K562 (cell line): ENCODE results near the gene PRCP. TPM values are rescaled to one million over a fixed set of nuclear protein-coding genes. Genes with fewer than 3 reads are reported as not detected.

Source experiments
- ARID1B ChIP-seq: fragments of 450-650 bp; IDR thresholded peaks from 2 replicates; pipeline ENCODE4 v1.6.1; 2016; ENCODE audit warnings: antibody characterized with exemption, mild to moderate bottlenecking, inconsistent platforms
- ARID3B ChIP-seq: fragments of 250-450 bp; sonication (Bioruptor Pico); IDR thresholded peaks from 2 replicates; pipeline ENCODE4 v1.4.0; 2020; ENCODE audit warnings: borderline replicate concordance
- BHLHE40 ChIP-seq: IDR thresholded peaks from 2 replicates; pipeline ENCODE4 v1.6.1; 2011; ENCODE audit warnings: low read length, improper control_type of control experiment
- CHD1 ChIP-seq: fragments of 200-600 bp; sonication (generic); IDR thresholded peaks from one replicate; pipeline ENCODE4 v1.6.1; 2012; ENCODE audit warnings: mild to moderate bottlenecking, moderate library complexity, low read length, inconsistent platforms
- CHD4 ChIP-seq: fragments of 200-600 bp; sonication (generic); IDR thresholded peaks from 3 replicates; pipeline ENCODE4 v1.6.1; 2012; ENCODE audit warnings: low read depth, mild to moderate bottlenecking, mixed read lengths, low read length, inconsistent platforms; ENCODE audit not compliant: insufficient read depth, insufficient replicate concordance, poor library complexity, severe bottlenecking
- CTBP1 ChIP-seq: fragments of 450-650 bp; IDR thresholded peaks from 2 replicates; pipeline ENCODE4 v1.6.1; 2016; ENCODE audit warnings: borderline replicate concordance
- CXXC5 ChIP-seq: fragments of 250-450 bp; sonication (Bioruptor Pico); IDR thresholded peaks from 2 replicates; pipeline ENCODE4 v1.8.0; 2022; ENCODE audit warnings: inconsistent platforms, mild to moderate bottlenecking, moderate library complexity
- DDX20 ChIP-seq: fragments of 450-650 bp; IDR thresholded peaks from 2 replicates; pipeline ENCODE4 v1.6.1; 2016; ENCODE audit warnings: missing genetic modification characterization, low read depth, mild to moderate bottlenecking, missing compliant biosample characterization, moderate library complexity
- GABPA ChIP-seq: fragments of 200-800 bp; sonication (Bioruptor generic); conservative IDR thresholded peaks from 2 replicates; pipeline ENCODE4 v1.6.1; 2016; ENCODE audit warnings: low read depth, missing genetic modification characterization, missing compliant biosample characterization
- KLF6 ChIP-seq: fragments of 250-450 bp; sonication (Bioruptor Pico); IDR thresholded peaks from 2 replicates; pipeline ENCODE4 v1.4.0; 2020; ENCODE audit warnings: mild to moderate bottlenecking, moderate library complexity, borderline replicate concordance
- LCOR ChIP-seq: sonication (generic); formaldehyde crosslinking; IDR thresholded peaks from 2 replicates; pipeline ENCODE4 v1.8.0; 2022; ENCODE audit warnings: mild to moderate bottlenecking, missing genetic modification reagents
- MEF2A ChIP-seq: IDR thresholded peaks from 2 replicates; pipeline ENCODE4 v1.6.1; 2011; ENCODE audit warnings: low read depth, mild to moderate bottlenecking, low read length, moderate library complexity; ENCODE audit not compliant: control insufficient read depth
- MEIS2 ChIP-seq: fragments of 450-650 bp; IDR thresholded peaks from 2 replicates; pipeline ENCODE4 v1.6.1; 2014; ENCODE audit warnings: mild to moderate bottlenecking; ENCODE audit not compliant: partially characterized antibody
- MYC ChIP-seq, 2 experiments: fragments of 250-450 bp in 1 of 2; sonication (Bioruptor Pico) in 1 of 2; IDR thresholded peaks; 2 replicates each; pipeline versions ENCODE4 v1.5.1 to v1.6.1; 2012 to 2021; ENCODE audit warnings: low read depth in 2 of 2, borderline replicate concordance in 1 of 2, improper control_type of control experiment in 1 of 2, low read length in 1 of 2, mild to moderate bottlenecking in 1 of 2, moderate library complexity in 1 of 2
- MYNN ChIP-seq, 2 experiments: sonication (generic); formaldehyde crosslinking in 1 of 2; IDR thresholded peaks; 2 replicates each; pipeline versions ENCODE4 v1.5.0 to v1.6.1; 2016 to 2020; ENCODE audit warnings: antibody characterized with exemption in 1 of 2, missing genetic modification reagents in 1 of 2
- NCOA1 ChIP-seq: fragments of 450-650 bp; IDR thresholded peaks from 2 replicates; pipeline ENCODE4 v1.6.1; 2016; ENCODE audit warnings: low read depth
- NFRKB ChIP-seq: fragments of 450-650 bp; IDR thresholded peaks from 2 replicates; pipeline ENCODE4 v1.6.1; 2016; ENCODE audit warnings: low read depth
- PHTF2 ChIP-seq: fragments of 250-450 bp; sonication (Bioruptor Pico); IDR thresholded peaks from 2 replicates; pipeline ENCODE4 v1.5.0; 2021; ENCODE audit warnings: mild to moderate bottlenecking
- PML ChIP-seq: IDR thresholded peaks from 2 replicates; pipeline ENCODE4 v1.6.1; 2012; ENCODE audit warnings: low read length, inconsistent platforms
- RBM39 ChIP-seq: fragments of 200-400 bp; formaldehyde crosslinking; optimal IDR thresholded peaks from 2 replicates; pipeline ENCODE3; 2018; ENCODE audit warnings: low read depth, low read length
- SLC30A9 ChIP-seq: fragments of 250-450 bp; sonication (Bioruptor Pico); IDR thresholded peaks from 2 replicates; pipeline ENCODE4 v1.8.0; 2022; ENCODE audit warnings: mild to moderate bottlenecking, moderate library complexity
- STAT5B ChIP-seq: fragments of 250-450 bp; sonication (Bioruptor Pico); IDR thresholded peaks from 2 replicates; pipeline ENCODE4 v1.8.0; 2021; ENCODE audit warnings: mild to moderate bottlenecking, inconsistent platforms
- TAL1 ChIP-seq: fragments of 450-650 bp; IDR thresholded peaks from 2 replicates; pipeline ENCODE4 v1.6.1; 2016; ENCODE audit warnings: mild to moderate bottlenecking
- TBL1XR1 ChIP-seq, 2 experiments: IDR thresholded peaks; 2 replicates each; pipeline ENCODE4 v1.6.1; 2012; ENCODE audit warnings: improper control_type of control experiment in 2 of 2, low read length in 2 of 2, mild to moderate bottlenecking in 1 of 2
- TEAD4 ChIP-seq, 2 experiments: sonication (generic) in 1 of 2; formaldehyde crosslinking in 1 of 2; IDR thresholded peaks; 2 replicates each; pipeline versions ENCODE4 v1.6.1 to v1.8.0; 2012 to 2022; ENCODE audit warnings: borderline replicate concordance in 1 of 2, inconsistent platforms in 1 of 2, low read length in 1 of 2, mild to moderate bottlenecking in 1 of 2, missing genetic modification reagents in 1 of 2
- TFAP4 ChIP-seq: sonication (generic); formaldehyde crosslinking; IDR thresholded peaks from 2 replicates; pipeline ENCODE4 v1.8.0; 2022; ENCODE audit warnings: missing genetic modification reagents, mild to moderate bottlenecking, moderate library complexity, borderline replicate concordance
- ZC3H8 ChIP-seq: fragments of 450-650 bp; IDR thresholded peaks from 2 replicates; pipeline ENCODE4 v1.6.1; 2017
- ZNF561 ChIP-seq: fragments of 450-650 bp; formaldehyde crosslinking; conservative IDR thresholded peaks from 2 replicates; pipeline ENCODE4 v1.4.0; 2020; ENCODE audit warnings: mild to moderate bottlenecking, moderate library complexity
- ZNF57 ChIP-seq: fragments of 450-650 bp; formaldehyde crosslinking; IDR thresholded peaks from 2 replicates; pipeline ENCODE4 v1.4.0; 2020; ENCODE audit warnings: mild to moderate bottlenecking, moderate library complexity
- polyA plus RNA-seq, 8 experiments: library from polyadenylated mRNA; depleted of rRNA in 4 of 8; stranded (reverse) in 5 of 8; unstranded in 3 of 8; fragments of >200 nt; fragmentation: Nextera tagmentation in 2 of 8; fragmentation: Illumina TruSeq in 1 of 8; extraction: Ambion mirVana in 2 of 8; extraction: Trizol in 1 of 8; gene quantifications; 2 replicates each; pipeline versions ENCODE4 v1.2.1 to v1.2.3, GENCODE V29; 2011 to 2014; ENCODE audit warnings: inconsistent platforms in 1 of 8, missing spikeins in 1 of 8
- total RNA-seq, 7 experiments: library from RNA; depleted of rRNA in 6 of 7; stranded (reverse); fragments of >200 nt in 6 of 7; fragmentation: Illumina TruSeq in 2 of 7; extraction: Trizol in 2 of 7; gene quantifications; 2 replicates each; pipeline versions ENCODE4 v1.2.1 to v1.2.3, GENCODE V29; 2011 to 2021; ENCODE audit warnings: low replicate concordance in 1 of 7

PRCP gene
- total and polyA plus RNA-seq, 9 of the 15 experiments (the other 6 are each of a cell fraction or from before 2014, with no cell fraction given), result 9.5 to 43.1 (median 23.2) TPM

- no peak for TF ChIP-seq TFAP4 (CRISPR knock-in tag)
- TF ChIP-seq ARID1B, result peak; percentile 98
- no peak for TF ChIP-seq TBL1XR1 (IDR thresholded peaks at IDR 0.05; ENCODE audit: low read length in 2 of 2)
- TF ChIP-seq BHLHE40, result 0 out of 2 replicates have a peak, but pooled peaks have one; percentile 22
- TF ChIP-seq RBM39, result no peak
- peak; percentile 99 for TF ChIP-seq TEAD4 (IDR thresholded peaks at IDR 0.05; ENCODE audit: low read length)
- no peak for TF ChIP-seq TEAD4 (CRISPR knock-in tag; IDR thresholded peaks at IDR 0.05; ENCODE audit: borderline replicate concordance)
- TF ChIP-seq MYC (IDR thresholded peaks at IDR 0.05; ENCODE audit: low read depth, low read length), result no peak; the same call in 1 of the 2 replicates
- TF ChIP-seq MYC (CRISPR knock-in tag; IDR thresholded peaks at IDR 0.05; ENCODE audit: borderline replicate concordance, low read depth), result no peak
- no peak for TF ChIP-seq NFRKB
- TF ChIP-seq LCOR (CRISPR knock-in tag), result 0 out of 2 replicates have a peak, but pooled peaks have one; percentile 40
- TF ChIP-seq CTBP1, result peak; percentile 92
- TF ChIP-seq GABPA, result no peak
- TF ChIP-seq NCOA1, result peak; percentile 82; the same call in 1 of the 2 replicates
- TF ChIP-seq STAT5B (CRISPR knock-in tag), result no peak
- TF ChIP-seq TAL1, result peak; percentile 98
- TF ChIP-seq ZC3H8, result no peak
- TF ChIP-seq DDX20, result 0 out of 2 replicates have a peak, but pooled peaks have one; percentile 25
- no peak for TF ChIP-seq ZNF561 (CRISPR knock-in tag)
- TF ChIP-seq ARID3B (CRISPR knock-in tag), result no peak
- TF ChIP-seq PML, result peak; percentile 96
- TF ChIP-seq MEF2A, result peak; percentile 18; the same call in 1 of the 2 replicates
- no peak for TF ChIP-seq CHD4
- no peak for TF ChIP-seq PHTF2 (CRISPR knock-in tag)
- TF ChIP-seq MEIS2, result peak; percentile 93
- no peak for TF ChIP-seq ZNF57 (CRISPR knock-in tag)
- TF ChIP-seq CXXC5 (CRISPR knock-in tag), result peak; percentile 84
- 0 out of 2 replicates have a peak, but pooled peaks have one; percentile 8 for TF ChIP-seq KLF6
- peak; percentile 61; the same call in 1 of the 2 replicates for TF ChIP-seq MYNN (IDR thresholded peaks at IDR 0.05)
- no peak for TF ChIP-seq MYNN (CRISPR knock-in tag; IDR thresholded peaks at IDR 0.05)
- TF ChIP-seq CHD1, result no peak
- TF ChIP-seq SLC30A9, result no peak
These were observed 108.5 kb downstream of the PRCP start (continued) for GRCh38 chr11:82791779-82792178.
